NCI-H2171 treated with DMSO at 0.1 percent for 48 hours (cell line): ENCODE results near the gene UNC93A.

Experiments
- DNase-seq: peaks from one replicate; lab custom pipeline; 2025; lab: John Stamatoyannopoulos, UW

The UNC93A gene

GRCh38 chr6:167293088-167293589 is 2.0 kb downstream of the UNC93A start:
- no peak for DNase-seq

GRCh38 chr6:167293590-167294091 is 2.5 kb downstream of the UNC93A start:
- DNase-seq: no peak

DNA sequence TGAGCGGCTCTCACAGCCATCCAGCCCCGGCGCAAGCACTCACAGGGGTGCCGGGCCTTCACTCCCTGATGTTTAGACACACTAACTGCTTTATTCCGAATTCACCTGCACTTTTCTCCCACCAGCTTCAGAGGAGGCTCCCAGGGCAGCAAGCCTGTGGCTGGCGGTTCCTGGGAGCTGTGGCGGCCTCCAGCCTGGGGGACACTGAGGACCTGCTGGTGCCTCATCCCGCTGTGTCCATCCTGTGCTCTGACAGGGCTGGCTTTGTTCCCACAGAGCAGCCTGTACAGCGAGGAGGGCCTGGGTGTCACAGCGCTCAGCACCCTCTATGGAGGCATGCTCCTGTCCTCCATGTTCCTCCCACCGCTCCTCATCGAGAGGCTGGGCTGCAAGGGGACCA is 3.1 kb downstream of the UNC93A start:
- no peak for DNase-seq

- no peak for DNase-seq
These were observed 3.8 kb downstream of the UNC93A start for GRCh38 chr6:167294651-167295494.

- no peak for DNase-seq
These were observed 4.6 kb downstream of the UNC93A start for GRCh38 chr6:167295495-167296292.

DNA sequence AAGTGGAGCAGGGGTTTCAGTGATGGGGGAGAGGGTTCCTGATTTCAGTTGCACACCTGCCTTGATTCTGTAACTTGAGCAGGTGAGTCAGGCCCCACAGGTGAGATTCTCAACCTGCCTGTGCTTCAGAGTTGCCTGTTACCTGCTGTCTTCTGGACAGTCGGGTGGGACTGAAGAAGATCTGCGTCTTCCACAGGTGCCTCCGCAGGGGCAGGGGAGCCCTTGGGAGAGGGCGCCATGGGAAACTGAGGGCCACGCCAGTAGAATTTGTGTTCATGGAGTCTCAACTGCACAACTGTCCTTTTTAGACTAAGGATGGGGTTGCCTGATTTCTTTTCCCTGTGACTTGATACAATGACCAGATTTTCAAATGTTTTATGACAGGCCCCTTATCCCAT is 5.2 kb downstream of the UNC93A start:
- DNase-seq: no peak

DNA sequence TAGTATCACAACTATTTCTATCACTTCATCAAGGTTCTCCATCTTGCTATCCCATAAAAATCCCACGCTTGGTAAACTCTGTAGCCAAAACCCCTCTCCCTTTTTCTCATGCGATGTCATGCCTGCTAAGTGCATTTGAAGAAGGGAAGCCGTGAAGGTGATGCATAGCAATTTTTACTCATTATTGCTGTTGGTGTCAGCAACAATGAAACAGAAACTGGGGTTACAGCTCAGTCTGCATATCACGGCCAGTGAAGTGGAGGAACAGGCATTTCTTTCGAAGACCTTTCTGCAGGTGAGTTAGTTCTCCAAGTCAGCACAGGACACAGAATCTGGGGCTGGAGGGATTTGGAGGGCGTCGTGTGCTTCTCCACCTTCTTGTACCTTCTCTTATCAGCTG is 5.8 kb downstream of the UNC93A start:
- DNase-seq: no peak

DNA sequence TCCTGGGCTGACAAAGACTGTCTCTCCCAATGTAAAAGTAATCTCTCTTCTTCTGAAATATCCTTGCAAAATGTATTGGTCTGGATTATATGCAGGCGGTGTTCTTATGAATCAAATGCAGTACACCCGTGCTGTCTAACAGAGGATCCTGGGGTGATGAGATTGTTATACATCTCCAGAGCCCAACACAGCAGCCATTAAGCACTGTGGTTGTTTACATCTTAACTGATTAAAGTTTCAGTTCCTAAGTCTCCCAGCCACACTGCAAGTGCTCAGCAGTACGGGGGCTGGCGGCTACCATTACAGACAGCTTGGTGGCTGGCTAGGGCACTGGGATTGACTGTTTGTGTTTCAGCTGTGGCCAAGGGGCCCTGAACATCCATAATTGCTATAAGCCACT is 7.0 kb downstream of the UNC93A start:
- DNase-seq: no peak

DNA sequence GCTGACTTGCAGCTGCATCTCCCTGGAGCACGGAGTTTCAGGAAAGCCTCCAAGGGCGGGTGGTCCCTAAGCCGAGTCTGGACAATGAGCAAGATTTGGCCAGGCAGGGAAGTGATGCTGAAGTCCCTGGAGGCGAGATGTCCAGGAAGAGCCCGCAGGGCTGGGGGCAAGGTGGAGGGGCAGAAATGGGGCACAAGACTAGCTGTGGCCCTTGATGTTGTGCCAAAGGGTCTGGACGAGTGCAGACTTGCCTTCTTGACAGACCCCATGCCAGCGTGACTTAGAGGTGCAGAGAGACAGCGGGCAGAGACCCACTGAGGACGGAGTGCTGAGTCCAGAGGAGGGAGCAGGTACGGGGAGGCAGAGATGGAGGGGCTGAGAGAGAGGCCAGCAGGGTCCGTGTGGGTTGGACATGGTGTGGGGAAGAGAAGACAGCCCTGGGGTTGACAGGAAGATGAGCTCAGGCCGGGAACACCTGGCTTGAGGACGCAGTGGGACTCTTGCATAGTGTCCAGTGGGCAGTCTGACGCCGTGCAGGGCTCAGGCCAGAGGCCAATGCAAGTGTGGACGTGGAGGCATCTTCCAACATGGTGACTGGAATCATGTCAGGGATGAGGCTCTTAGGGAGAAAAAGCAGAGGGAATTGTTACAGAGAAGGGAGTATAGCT is 8.7 kb downstream of the UNC93A start:
- DNase-seq: no peak

- no peak for DNase-seq
These were observed 10.0 kb downstream of the UNC93A start for GRCh38 chr6:167300902-167301777.

DNA sequence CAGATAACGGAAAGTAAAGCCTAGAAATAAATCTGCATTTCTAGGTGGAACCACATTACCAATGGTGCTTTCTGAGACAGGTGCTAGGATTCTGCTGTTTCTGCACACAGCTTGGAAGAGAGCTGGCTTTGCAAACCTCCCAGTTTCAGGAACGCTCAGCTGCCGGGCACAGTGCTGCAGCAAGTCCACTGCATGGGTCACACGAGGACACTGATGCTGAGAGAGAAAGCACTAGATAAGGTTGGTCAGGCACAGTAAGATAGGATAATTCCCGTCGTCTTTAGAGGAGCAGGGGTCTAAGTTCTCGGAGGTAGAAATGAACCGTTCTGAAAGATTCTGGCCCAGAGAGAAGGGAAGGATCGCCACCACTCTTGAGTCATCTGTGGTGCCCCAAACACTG is 11.0 kb downstream of the UNC93A start:
- no peak for DNase-seq

GRCh38 chr6:167302796-167303195 is 11.7 kb downstream of the UNC93A start:
- DNase-seq: no peak

DNA sequence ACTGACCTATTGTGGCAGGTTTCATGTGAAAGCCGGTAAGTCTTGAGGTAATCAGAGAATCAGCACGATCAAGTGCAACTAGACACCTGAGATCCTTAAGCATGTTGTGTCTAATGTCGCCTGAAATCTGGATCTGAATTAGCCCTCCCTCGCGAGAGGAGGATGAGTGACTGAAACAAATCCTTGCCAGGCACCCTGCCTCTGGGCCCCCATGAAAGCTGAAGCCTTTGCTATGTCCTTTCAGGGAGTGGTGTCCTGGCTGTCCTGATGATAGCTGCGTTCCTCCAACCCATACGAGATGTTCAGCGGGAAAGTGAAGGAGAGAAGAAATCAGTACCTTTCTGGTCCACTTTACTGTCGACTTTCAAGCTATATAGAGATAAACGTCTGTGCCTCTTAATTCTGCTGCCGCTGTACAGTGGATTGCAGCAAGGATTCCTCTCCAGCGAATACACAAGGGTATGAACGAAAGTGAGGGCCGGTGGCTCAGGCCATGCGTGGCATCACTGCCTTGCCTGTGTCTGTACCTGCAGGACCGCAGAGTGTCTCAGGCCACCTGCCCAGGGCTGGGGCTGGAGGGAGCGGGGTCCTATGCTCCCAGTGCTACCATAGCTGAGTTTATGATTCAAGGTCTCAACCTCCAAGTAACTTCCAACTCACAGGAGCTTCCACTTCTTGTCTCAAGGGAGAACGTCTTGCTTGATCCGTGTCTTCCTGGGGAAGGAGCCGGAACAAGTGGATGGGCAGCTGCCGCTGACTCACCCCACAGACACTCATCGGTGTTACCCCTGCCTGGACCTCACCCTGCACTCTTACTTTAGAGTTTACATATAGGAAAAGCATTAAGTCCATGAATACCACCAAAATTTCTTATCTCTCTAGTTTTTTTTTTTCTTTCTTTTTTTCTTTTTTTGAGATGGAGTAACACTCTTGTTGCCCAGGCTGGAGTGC is 12.8 kb downstream of the UNC93A start:
- DNase-seq: no peak

GRCh38 chr6:167304912-167305311 is 13.8 kb downstream of the UNC93A start:
- no peak for DNase-seq

GRCh38 chr6:167305796-167306195 is 14.7 kb downstream of the UNC93A start:
- no peak for DNase-seq

GRCh38 chr6:167306401-167306998 is 15.4 kb downstream of the UNC93A start:
- no peak for DNase-seq

- DNase-seq: no peak
These were observed 16.3 kb downstream of the UNC93A start for GRCh38 chr6:167307342-167307955.

DNA sequence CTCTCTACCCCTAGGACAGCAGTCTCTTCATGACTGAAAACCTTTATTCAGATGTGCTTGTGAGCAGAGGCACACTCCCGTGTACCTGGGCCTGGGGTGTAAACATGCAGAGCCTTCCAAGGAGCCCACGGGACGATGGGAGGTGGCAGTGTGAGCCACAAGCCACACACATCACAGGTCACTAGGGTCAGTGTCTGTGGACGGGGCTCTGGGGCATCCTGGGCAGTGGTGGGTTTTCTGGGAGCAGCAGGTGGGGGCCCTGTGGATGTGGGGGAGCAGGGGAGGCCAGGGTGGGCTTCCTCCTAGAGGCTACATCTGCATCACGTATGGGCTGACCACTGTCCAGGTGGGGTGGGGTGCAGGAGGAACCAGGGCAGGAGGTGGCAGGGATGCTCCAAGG is 17.1 kb downstream of the UNC93A start:
- no peak for DNase-seq
